Epithelial cell of esophagus (primary cell): ENCODE data around the gene CSN3.

ENCODE experiments used
- DNase-seq: peaks from one replicate; pipeline ENCODE4 v3.0.0; 2010; ENCODE audit warnings: low read depth
- H3K4me3 ChIP-seq: 2 replicates; pipeline ENCODE4 v1.5.1; 2011; ENCODE audit warnings: mild to moderate bottlenecking, low read length, control low read depth
- CTCF ChIP-seq: IDR thresholded peaks from 2 replicates; pipeline ENCODE4 v1.5.1; 2011; ENCODE audit warnings: low read depth, mild to moderate bottlenecking, low read length, control low read depth, inconsistent platforms; ENCODE audit not compliant: insufficient read depth; ENCODE audit errors: missing control alignments

The CSN3 gene

DNA sequence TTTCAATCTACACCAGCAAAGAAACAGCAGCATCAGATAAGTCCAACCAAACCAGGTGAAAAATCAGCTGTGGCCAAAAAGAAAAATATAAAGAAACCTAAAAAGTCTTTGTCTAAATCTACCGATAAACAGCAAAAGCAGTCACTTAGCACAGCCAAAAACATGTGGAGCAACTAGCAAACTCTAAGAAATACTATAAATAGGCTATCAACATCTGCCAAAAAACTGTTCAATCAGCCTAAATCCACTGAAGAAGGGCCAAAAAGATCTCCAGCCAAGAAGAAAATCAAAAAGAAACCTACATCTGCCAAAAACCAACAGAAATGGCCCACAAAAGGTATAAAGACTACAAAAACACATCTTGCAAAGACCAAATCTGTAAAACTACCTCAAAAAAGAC is 55.7 kb downstream of the CSN3 start:
- no peak for DNase-seq
- H3K4me3 ChIP-seq: no peak overlapping the region
- TF ChIP-seq CTCF: no peak

DNA sequence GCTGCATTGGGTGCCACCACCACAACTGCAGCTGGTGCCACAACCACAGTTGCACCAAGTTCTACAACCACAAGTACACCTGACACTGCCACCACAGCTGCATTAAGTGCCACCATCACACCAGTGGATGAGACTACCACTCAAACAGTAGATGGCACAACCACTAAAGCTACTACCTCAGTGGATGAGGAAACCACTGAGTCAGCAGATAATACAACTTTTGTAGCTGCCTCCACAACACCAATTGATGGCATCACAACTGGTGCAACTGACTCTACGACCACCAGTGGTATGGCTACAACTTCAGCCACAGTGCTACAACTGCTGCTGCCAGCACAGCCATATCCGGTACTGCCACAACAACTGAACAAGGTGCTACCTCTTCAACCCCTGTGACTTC is 57.2 kb downstream of the CSN3 start:
- DNase-seq: no peak
- TF ChIP-seq CTCF: no peak
- H3K4me3 ChIP-seq: no peak overlapping the region

GRCh38 chr4:70300215-70300614 is 57.8 kb downstream of the CSN3 start:
- no peak for DNase-seq
- no peak for TF ChIP-seq CTCF
- no peak overlapping the region for H3K4me3 ChIP-seq
